Activated naive CD8-positive, alpha-beta T cell treated with anti-CD3 and anti-CD28 coated beads, Interleukin-2, amount 10 ng/mL, durations not matched to agents 7 days and 5 days (primary cell): ENCODE measurements around the gene SLC16A7. TPM values are rescaled to one million over a fixed set of nuclear protein-coding genes. Genes with fewer than 3 reads are reported as not detected.

Experiments used
- ATAC-seq: fragments of 150-1000 bp; cut with Tn5 transposase; one replicate; pipeline ENCODE4 v1.10.0; 2021; ENCODE audit warnings: low read depth, moderate library complexity
- POLR2A ChIA-PET: fragments of 350-600 bp; sonication (Branson Sonifier 250); formaldehyde crosslinking; loops from one replicate; lab custom pipeline; 2021; ENCODE audit warnings: antibody characterized with exemption; lab: Charles Lee
- DNase-seq: peaks from one replicate; pipeline ENCODE4 v3.0.0; 2021
- H3K27ac Mint-ChIP-seq: one replicate; pipeline ENCODE4 v1.8.0; 2022; ENCODE audit warnings: mild to moderate bottlenecking, mixed read lengths
- H3K27me3 Mint-ChIP-seq: one replicate; pipeline ENCODE4 v1.8.0; 2022; ENCODE audit warnings: mild to moderate bottlenecking, moderate library complexity, mixed read lengths
- H3K36me3 Mint-ChIP-seq: one replicate; pipeline ENCODE4 v1.8.0; 2021; ENCODE audit warnings: mild to moderate bottlenecking, mixed read lengths
- H3K4me1 Mint-ChIP-seq: one replicate; pipeline ENCODE4 v1.8.0; 2021; ENCODE audit warnings: mixed read lengths
- H3K4me3 Mint-ChIP-seq: one replicate; pipeline ENCODE4 v1.8.0; 2022; ENCODE audit warnings: mild to moderate bottlenecking, moderate library complexity, mixed read lengths
- H3K9me3 Mint-ChIP-seq: one replicate; pipeline ENCODE4 v1.8.0; 2021; ENCODE audit warnings: mixed read lengths
- total RNA-seq, 2 experiments: library from RNA; stranded (reverse); gene quantifications; one replicate each; pipeline ENCODE4 v1.2.3, GENCODE V29; 2021

Gene SLC16A7
- total RNA-seq, 2 experiments from 2014 or later = 39.7 to 42.4 TPM

DNA sequence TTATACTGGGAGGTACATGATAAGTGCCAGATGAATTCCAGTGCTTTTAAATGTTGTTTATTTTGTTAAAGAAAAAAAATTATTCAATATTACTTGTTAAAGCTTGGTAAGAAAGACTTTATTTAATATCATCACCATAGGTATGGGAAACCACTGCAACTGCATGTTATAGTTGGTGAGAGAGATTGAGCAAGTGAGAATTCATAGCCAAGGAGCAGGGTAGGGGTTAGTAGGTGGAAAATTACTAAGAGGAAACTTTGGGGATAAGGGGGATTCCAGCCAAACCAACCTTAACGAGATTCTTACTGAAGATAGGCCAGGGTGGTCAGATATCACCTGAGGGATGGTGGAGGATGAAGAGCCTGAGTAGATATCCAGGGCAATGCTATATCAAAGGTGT lies 38.4 kb downstream of the SLC16A7 start:
- Mint-ChIP-seq H3K4me1 (peaks cover 2% of the 10 kb centered on the region), H3K9me3 (peaks cover 5% of the 10 kb centered on the region), H3K36me3 (peaks cover 29% of the 10 kb centered on the region), H3K27ac (no peak overlapping the region), H3K27me3 (no peaks in the 10 kb centered on the region), H3K4me3 (no peak overlapping the region)
- POLR2A ChIA-PET = no interaction called here
- no peak for DNase-seq
- no peak for ATAC-seq

DNA sequence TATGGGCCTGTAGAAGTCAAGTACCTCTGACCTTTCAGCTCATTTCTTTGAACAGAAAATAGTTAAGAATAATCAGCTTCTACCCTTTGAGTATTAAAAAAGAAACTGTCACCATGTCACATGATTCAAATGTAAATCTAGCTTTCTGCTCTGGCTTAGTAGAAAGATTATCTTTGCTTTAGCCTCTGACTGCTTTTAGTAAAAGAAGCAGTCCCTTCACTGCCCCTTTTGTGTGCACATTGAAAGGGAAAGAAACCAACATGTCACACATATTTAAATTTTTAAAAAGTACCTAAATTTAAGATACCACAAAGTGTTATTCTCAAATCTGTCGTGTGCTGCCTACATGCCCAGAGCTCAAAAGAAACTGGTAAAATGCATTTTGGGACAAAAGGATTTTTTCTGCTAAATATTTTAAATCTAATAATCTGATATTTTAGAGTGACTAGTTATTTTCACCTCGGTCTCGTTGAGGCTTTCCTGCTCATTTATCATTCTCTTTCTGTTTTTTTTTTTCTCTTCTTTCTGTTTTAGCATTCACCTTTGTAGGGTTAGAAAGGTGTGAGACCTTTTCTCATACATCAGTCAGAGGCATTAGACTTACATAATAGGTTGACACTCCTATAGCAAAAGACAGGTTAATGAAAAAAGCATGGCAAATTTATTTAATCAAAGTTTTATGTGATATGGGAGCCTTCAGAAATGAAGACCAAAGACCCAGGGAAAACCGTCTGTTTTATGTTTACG lies 41.3 kb downstream of the SLC16A7 start:
- no peaks in the 10 kb centered on the region for H3K27me3 Mint-ChIP-seq
- no peak overlapping the region for H3K27ac Mint-ChIP-seq
- peaks cover 2% of the 10 kb centered on the region for H3K9me3 Mint-ChIP-seq
- POLR2A ChIA-PET = no interaction called here
- H3K4me1 Mint-ChIP-seq = peaks cover 2% of the 10 kb centered on the region
- H3K36me3 Mint-ChIP-seq = peaks cover 19% of the 10 kb centered on the region
- ATAC-seq = no peak
- DNase-seq = no peak
- no peak overlapping the region for H3K4me3 Mint-ChIP-seq

DNA sequence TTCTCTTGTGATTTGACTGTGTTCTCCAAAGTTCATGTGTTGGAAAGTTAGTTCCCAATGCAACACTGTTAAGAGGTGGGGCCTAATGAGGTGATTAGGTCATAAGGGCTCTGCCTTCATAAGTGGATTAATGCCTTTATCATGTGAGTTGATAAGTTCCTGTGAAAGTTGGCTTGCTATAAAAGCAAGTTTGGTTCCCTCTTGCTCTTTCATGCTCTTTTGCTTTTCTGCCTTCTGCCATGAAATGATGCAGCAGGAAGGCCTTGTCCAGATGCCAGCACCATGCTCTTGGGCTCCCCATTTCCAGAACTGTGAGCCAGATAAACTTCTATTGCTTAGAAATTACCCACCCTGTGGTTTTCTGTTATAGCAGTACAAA lies 41.9 kb downstream of the SLC16A7 start:
- no peak for ATAC-seq
- Mint-ChIP-seq H3K4me1 (peaks cover 2% of the 10 kb centered on the region), H3K27ac (no peak overlapping the region), H3K36me3 (peaks cover 21% of the 10 kb centered on the region), H3K9me3 (peaks cover 2% of the 10 kb centered on the region), H3K27me3 (no peaks in the 10 kb centered on the region), H3K4me3 (no peak overlapping the region)
- no peak for DNase-seq
- POLR2A ChIA-PET = no interaction called here

DNA sequence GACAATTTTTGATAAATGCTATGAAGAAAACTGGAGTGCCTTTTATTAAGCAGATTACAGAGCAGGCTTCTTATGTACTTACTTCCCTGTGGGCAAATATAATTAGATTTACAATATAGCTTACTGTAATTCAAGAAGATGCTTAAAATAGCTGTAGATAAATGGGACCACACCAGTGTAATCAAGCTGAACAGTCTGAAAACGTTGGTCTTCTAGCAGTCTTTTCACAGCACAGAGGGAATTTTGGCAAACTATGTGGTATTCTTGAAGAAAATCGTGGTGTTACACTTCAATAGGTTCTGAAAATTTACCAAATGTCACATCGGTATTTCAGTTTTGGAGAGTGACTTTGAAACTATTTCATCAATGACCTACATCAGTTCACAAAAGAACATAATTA lies 47.7 kb downstream of the SLC16A7 start:
- H3K27ac Mint-ChIP-seq = no peak overlapping the region
- no peaks in the 10 kb centered on the region for H3K4me1 Mint-ChIP-seq
- peaks cover 59% of the 10 kb centered on the region for H3K36me3 Mint-ChIP-seq
- H3K27me3 Mint-ChIP-seq = no peaks in the 10 kb centered on the region
- no peak for ATAC-seq
- POLR2A ChIA-PET = no interaction called here
- no peak for DNase-seq
- no peak overlapping the region for H3K4me3 Mint-ChIP-seq
- peaks cover 27% of the 10 kb centered on the region for H3K9me3 Mint-ChIP-seq

DNA sequence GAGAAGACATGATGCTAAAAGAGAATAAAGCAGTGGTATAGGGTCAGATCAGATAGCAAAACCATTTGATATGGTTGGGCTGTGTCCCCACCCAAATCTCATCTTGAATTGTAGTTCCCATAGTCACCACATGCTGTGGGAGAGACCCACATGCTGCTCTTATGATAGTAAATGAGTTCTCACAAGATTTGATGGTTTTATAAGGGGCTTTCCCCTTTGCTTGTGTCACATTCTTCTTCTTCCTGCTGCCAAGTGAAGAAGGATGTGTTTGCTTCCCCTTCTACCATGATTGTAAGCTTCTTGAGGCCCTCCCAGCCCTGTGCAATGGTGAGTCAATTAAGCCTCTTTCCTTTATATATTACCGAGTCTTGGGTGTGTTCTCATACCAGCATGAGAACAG lies 49.4 kb downstream of the SLC16A7 start:
- peaks cover 2% of the 10 kb centered on the region for H3K4me1 Mint-ChIP-seq
- H3K9me3 Mint-ChIP-seq = peaks cover 28% of the 10 kb centered on the region
- no peak overlapping the region for H3K27ac Mint-ChIP-seq
- H3K4me3 Mint-ChIP-seq = no peak overlapping the region
- peaks cover 64% of the 10 kb centered on the region for H3K36me3 Mint-ChIP-seq
- no peak for DNase-seq
- ATAC-seq = no peak
- POLR2A ChIA-PET = no interaction called here
- H3K27me3 Mint-ChIP-seq = no peaks in the 10 kb centered on the region

DNA sequence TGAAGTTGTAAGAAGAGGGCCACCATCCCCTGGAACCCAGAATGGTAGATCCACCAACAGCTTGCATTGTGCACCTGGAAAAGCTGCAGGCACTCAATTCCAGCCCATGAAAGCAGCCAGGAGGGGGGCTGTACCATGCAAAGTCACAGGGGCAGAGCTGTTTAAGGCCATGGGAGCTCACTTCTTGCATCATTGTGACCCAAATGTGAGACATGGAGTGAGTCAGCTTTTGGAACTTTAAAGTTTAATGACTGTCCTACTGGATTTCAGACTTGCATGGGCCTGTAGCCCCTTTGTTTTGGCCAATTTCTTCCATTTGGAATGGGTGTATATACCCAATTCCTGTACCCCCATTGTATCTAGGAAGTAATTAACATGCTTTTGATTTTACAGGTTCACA lies 50.8 kb downstream of the SLC16A7 start:
- POLR2A ChIA-PET = no interaction called here
- ATAC-seq (no peak), DNase-seq (no peak)
- Mint-ChIP-seq H3K27ac (no peak overlapping the region), H3K4me3 (no peak overlapping the region), H3K4me1 (peaks cover 4% of the 10 kb centered on the region), H3K36me3 (peaks cover 70% of the 10 kb centered on the region), H3K9me3 (peaks cover 28% of the 10 kb centered on the region), H3K27me3 (no peaks in the 10 kb centered on the region)

DNA sequence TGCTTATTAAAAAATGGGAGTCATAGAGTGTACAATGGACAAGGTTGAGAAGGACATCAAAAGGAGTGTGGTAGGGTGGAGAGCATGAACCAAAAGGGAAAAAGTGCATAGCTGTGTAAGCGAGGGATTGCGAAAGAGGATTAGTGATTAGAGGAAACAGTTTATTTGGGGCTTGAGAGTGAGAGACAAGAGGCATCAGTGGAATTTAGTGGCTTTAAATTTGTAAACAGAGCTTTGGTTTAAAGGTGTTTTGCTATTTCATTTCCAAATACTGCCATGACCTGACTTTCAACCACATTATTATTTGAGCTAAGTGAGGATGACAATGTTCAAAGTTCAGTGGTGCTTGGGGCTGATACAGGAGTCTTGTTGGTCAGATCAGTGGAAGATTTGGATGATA lies 53.4 kb downstream of the SLC16A7 start:
- Mint-ChIP-seq H3K27ac (no peak overlapping the region), H3K27me3 (no peaks in the 10 kb centered on the region), H3K9me3 (peaks cover 21% of the 10 kb centered on the region), H3K4me3 (no peak overlapping the region), H3K4me1 (peaks cover 4% of the 10 kb centered on the region), H3K36me3 (peaks cover 51% of the 10 kb centered on the region)
- no peak for ATAC-seq
- POLR2A ChIA-PET = no interaction called here
- DNase-seq = no peak

DNA sequence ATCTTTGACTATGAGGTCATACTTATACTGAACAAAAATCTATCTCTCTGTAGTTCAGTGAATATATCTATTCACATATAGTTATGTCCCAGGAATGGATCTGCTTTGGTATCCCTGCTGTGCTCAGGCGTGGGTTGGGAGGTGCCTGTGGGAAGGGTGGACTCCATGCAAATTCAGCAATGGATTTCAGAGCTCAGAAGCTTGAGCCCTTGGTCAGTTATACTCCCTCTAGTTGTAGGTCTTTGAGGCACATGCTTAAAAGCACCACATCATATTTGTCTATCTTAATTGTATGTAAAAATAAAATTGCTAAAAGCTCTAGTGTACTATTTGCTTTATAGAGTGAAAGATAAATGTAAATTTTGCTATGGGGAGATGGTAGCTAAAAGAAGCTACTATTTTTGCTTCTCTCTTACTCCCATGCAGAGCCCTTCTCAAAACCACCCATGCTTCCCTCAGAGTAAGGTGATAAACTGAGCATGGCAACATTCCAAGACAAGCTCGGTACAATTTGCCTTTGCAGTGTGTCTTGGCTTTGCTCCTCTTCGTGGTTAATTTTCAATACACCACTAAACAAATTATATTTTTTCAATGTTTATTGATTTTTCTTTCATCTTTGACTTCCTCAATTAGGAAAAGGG lies 54.9 kb downstream of the SLC16A7 start:
- H3K27ac Mint-ChIP-seq = no peak overlapping the region
- peaks cover 46% of the 10 kb centered on the region for H3K36me3 Mint-ChIP-seq
- H3K9me3 Mint-ChIP-seq = peaks cover 11% of the 10 kb centered on the region
- H3K27me3 Mint-ChIP-seq = no peaks in the 10 kb centered on the region
- POLR2A ChIA-PET = no interaction called here
- H3K4me1 Mint-ChIP-seq = peaks cover 4% of the 10 kb centered on the region
- no peak for DNase-seq
- H3K4me3 Mint-ChIP-seq = no peak overlapping the region
- ATAC-seq = no peak

DNA sequence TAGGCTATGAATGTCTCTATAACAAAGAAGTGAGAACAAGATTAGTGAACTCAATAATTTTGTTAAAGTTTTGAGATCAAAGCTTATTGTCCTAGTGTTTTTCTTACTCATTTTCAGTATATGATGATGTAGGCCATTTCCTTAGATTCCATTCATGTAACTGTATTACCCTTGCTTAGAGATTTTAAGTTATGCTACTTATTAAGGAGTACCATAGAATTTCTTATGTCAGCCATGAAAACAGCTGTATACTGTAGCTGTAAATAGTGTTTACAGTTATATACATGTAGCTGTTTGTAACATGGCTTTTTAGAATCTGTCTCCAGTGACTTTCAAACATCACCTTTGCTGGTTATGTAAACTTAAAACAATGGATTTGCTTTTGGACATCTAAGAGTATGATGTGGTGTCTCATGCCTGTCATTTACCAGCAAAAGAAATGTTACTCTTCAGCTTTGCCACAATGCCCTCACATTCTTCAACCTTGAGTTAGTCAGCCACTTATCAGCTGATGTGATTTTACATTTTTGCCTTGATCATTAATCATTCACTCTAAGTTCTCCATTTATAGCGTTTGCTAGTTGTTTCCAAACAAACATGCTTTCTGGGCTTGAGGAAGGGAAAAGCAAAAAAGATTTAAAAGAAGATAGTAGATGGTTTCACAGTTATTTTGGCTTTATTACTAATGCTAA lies 55.5 kb downstream of the SLC16A7 start:
- Mint-ChIP-seq H3K27ac (no peak overlapping the region), H3K27me3 (no peaks in the 10 kb centered on the region), H3K36me3 (peaks cover 42% of the 10 kb centered on the region), H3K4me1 (peaks cover 4% of the 10 kb centered on the region), H3K9me3 (peaks cover 9% of the 10 kb centered on the region), H3K4me3 (no peak overlapping the region)
- POLR2A ChIA-PET = no interaction called here
- DNase-seq (no peak), ATAC-seq (no peak)

DNA sequence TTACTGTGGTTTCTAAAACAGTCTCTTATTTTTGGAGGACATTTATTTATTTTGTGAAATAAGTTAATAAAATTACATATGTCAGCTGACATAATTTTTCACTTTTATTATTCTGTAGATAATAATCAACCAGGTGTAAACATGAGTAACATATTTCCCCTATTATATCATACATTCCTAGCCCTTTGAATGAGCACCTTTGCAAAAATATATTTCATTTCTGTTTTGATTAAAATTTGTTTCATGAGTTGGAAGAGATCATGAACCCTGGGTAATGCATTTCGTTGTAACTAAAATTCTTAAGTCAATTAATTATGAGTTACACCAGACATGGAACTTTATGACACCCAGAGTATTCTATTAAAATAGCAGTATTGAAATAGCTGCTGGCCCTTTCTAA lies 56.3 kb downstream of the SLC16A7 start:
- H3K27ac Mint-ChIP-seq = no peak overlapping the region
- peaks cover 4% of the 10 kb centered on the region for H3K4me1 Mint-ChIP-seq
- H3K9me3 Mint-ChIP-seq = peaks cover 7% of the 10 kb centered on the region
- H3K36me3 Mint-ChIP-seq = peaks cover 35% of the 10 kb centered on the region
- no peak overlapping the region for H3K4me3 Mint-ChIP-seq
- POLR2A ChIA-PET = no interaction called here
- DNase-seq (no peak), ATAC-seq (no peak)
- no peaks in the 10 kb centered on the region for H3K27me3 Mint-ChIP-seq

DNA sequence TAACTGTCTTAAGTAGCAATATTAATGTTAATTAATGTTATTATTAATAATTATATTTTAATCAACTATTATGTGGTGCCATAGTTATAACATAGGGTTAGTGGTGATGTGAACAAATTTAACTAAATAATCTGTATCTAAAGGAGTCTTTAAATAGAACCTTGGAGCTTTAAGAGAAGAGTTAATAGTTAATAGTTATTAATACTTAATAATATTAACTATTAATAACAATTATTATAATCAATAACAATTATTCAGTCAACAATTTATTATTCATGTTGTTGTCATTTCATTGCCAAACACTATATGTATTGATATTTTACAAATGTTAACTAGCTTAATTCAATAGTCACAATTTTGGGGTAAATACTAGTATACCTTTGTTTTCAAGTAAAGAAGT lies 58.2 kb downstream of the SLC16A7 start:
- Mint-ChIP-seq H3K9me3 (peaks cover 1% of the 10 kb centered on the region), H3K4me1 (peaks cover 3% of the 10 kb centered on the region), H3K27ac (no peak overlapping the region), H3K4me3 (no peak overlapping the region), H3K27me3 (no peaks in the 10 kb centered on the region), H3K36me3 (peaks cover 22% of the 10 kb centered on the region)
- POLR2A ChIA-PET = no interaction called here
- no peak for ATAC-seq
- no peak for DNase-seq

DNA sequence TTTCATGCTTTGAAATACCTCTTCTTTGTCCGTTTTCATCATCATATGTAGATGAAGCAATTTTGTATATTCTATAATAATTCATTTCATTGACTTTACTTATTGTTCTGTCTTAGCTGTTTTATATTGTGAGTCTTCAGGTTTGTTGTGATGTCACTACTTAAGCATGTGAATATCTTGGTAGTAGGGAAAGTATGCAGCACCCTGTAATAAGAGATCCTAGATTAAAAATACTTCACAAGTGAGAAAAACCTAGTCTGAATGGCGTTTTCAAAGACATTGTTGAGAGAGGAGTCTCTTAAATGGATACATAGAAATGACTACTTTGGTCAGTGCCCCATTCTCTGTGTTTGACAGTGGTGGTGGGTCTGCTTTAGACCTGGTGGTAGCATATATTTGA lies 61.4 kb downstream of the SLC16A7 start:
- Mint-ChIP-seq H3K4me3 (no peak overlapping the region), H3K27me3 (no peaks in the 10 kb centered on the region), H3K27ac (no peak overlapping the region), H3K36me3 (peaks cover 13% of the 10 kb centered on the region), H3K9me3 (no peaks in the 10 kb centered on the region), H3K4me1 (no peaks in the 10 kb centered on the region)
- no peak for DNase-seq
- ATAC-seq = no peak
- POLR2A ChIA-PET = no interaction called here

DNA sequence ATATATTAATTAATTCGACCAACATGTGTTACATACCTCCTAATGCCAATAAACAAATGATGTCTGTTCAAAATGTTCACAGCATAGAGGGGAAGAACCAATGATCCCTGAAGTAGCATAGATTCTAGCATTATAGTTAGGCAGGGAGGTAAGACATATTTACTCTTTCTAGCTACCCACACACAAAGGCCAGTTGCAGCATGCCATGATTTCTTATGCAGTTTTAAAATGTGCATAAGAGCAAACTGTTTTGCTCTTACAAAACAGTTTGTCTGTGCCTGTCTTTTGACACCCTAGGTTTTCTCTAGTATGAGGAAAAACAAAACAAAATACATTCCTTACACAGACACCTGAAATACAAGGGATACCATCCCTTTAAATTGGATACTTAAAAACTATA lies 61.9 kb downstream of the SLC16A7 start:
- Mint-ChIP-seq H3K27me3 (no peaks in the 10 kb centered on the region), H3K4me1 (no peaks in the 10 kb centered on the region), H3K36me3 (peaks cover 13% of the 10 kb centered on the region), H3K27ac (no peak overlapping the region), H3K9me3 (no peaks in the 10 kb centered on the region), H3K4me3 (no peak overlapping the region)
- DNase-seq (no peak), ATAC-seq (no peak)
- POLR2A ChIA-PET = no interaction called here

DNA sequence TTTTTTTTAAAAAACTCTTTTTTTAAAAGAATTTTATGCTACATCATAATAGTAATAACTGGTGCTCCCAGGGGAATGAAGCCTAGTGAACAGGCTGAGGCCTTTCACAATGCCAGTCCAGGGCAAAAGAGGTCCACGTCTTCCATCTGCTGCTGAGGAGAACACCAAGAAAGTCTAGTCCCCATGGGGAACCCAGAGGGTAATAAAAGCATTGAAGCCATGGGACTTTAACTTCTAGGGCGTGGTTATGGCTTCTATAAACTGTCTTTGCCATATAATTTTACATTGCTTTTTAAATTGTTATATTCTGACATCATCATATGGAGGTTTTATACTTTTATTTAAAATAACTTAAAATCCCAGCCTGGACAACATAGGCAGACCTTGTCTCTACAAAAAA lies 64.3 kb downstream of the SLC16A7 start:
- Mint-ChIP-seq H3K9me3 (no peaks in the 10 kb centered on the region), H3K27me3 (no peaks in the 10 kb centered on the region), H3K27ac (no peak overlapping the region), H3K4me3 (no peak overlapping the region), H3K36me3 (peaks cover 14% of the 10 kb centered on the region), H3K4me1 (no peaks in the 10 kb centered on the region)
- POLR2A ChIA-PET = no interaction called here
- ATAC-seq = no peak
- DNase-seq = no peak
